ENCODE results near the gene MOK.
A peak's percentile ranks its signal among the peaks of the same experiment; 100 is the strongest.

Gene MOK

DNA sequence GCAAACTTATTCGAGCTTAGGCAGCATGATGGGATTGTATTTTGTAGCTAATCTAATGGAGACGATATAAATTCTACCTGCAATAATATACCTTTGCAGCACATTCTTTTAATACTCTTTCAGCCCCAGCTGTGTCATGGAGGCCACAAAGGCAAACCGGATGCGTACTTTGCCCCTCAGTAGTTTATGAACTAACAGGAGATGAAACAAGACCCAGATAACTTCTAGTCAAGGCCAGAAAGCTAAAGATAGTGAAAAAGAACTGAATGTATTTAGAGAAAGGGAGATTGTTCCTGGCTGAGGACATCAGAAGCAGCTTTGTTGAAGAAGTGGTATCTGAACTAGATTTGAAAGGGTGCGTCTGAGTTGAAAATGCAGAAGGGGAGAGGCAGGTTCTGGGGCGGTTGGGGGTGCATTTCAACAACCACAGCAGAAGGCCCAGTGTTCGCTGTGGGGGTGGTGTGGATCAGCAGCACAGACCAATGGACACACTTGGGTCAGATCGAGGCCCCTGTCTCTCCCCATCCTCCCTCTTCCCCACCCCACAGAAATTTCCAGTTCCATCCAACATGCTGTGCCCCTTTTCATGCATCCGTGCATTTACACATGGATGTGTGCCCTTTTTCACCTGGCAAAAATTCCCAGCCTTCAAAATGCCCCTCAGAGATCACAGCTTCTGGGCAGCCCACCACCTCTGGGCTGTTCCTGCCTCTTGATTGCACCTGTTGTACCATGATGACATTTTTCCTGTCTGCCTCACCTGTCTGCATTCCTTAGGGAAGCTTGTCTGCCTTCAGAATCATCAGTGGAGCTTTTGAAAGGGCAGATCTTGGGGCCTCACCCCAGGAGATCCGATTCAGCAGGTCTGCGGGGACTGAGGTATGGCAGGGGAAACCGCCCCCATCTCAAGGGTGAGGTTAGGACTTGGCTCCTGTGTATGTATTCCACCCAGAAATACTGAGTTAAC lies 16.8 kb upstream of the MOK start:
- H3K27ac ChIP-seq (ENCODE audit: low read depth, low read length) = no peak overlapping the region
- no peak overlapping the region for H3K4me3 ChIP-seq (ENCODE audit: insufficient read depth, low read length, poor library complexity, severe bottlenecking)
- no peak overlapping the region for H3K4me2 ChIP-seq (ENCODE audit: low read depth, low read length, poor library complexity, severe bottlenecking)
- H3K27me3 ChIP-seq (ENCODE audit: low read length) = no peaks in the 10 kb centered on the region
- no peaks in the 10 kb centered on the region for H4K20me1 ChIP-seq (ENCODE audit: low read depth, low read length)
- no peaks in the 10 kb centered on the region for H3K36me3 ChIP-seq (ENCODE audit: low read length)
- H3K9ac ChIP-seq (ENCODE audit: low read length) = no peak overlapping the region
- H3K9me2 ChIP-seq (replicated peaks; ENCODE audit: insufficient read depth, low read length) = no peaks in the 10 kb centered on the region
- no peak overlapping the region for H2AFZ ChIP-seq (ENCODE audit: low read depth, low read length, severe bottlenecking)
- no peaks in the 10 kb centered on the region for H3K9me3 ChIP-seq (ENCODE audit: insufficient read depth, low read length)
- no peak for TF ChIP-seq EZH2phosphoT487 (conservative IDR thresholded peaks at IDR 0.05; ENCODE audit: low read length)
- TF ChIP-seq, protein P1, sequence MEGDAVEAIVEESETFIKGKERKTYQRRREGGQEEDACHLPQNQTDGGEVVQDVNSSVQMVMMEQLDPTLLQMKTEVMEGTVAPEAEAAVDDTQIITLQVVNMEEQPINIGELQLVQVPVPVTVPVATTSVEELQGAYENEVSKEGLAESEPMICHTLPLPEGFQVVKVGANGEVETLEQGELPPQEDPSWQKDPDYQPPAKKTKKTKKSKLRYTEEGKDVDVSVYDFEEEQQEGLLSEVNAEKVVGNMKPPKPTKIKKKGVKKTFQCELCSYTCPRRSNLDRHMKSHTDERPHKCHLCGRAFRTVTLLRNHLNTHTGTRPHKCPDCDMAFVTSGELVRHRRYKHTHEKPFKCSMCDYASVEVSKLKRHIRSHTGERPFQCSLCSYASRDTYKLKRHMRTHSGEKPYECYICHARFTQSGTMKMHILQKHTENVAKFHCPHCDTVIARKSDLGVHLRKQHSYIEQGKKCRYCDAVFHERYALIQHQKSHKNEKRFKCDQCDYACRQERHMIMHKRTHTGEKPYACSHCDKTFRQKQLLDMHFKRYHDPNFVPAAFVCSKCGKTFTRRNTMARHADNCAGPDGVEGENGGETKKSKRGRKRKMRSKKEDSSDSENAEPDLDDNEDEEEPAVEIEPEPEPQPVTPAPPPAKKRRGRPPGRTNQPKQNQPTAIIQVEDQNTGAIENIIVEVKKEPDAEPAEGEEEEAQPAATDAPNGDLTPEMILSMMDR (IDR thresholded peaks at IDR 0.05; ENCODE audit: insufficient read depth, low read length, poor library complexity, severe bottlenecking) = no peak
- H3K79me2 ChIP-seq (ENCODE audit: insufficient read depth, low read length) = no peaks in the 10 kb centered on the region
- H3F3A ChIP-seq (ENCODE audit: insufficient read depth) = peaks cover 8% of the 10 kb centered on the region

DNA sequence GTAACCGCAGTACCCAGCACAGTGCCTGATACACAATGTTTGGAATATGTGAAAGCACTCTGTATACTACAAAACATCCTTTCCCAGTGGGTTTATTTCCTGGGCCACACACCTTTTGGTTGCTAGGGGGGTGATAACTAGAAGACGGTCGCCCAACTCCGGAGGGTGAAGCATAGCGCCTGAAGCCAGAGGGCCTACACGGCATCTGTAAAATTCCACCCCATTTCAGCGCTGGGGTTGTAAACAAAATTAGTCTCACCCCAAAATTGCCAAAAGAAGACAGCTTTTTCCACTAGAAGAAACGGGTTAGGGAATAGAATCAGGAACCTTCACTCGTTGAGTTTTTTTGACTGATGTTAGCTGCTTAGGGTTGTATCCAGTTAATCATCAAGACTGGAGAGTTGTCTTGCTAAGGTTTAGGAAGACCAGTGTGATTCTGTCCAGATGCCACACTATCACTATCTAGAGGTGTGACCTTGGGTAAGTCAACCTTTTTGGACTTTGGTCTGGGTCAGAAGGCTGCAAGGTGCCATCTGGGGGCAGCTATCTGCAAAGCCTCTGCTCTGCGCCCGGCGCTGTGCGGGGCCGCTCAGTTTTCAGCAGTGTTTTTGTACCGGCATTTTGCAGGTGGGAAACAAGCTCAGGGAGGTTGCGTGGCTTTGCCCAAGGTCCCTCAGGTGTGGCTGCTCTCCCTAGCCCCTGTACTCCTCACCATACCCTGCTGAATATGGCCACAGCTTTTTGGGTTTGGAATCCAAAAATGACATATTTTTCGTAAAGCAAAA lies 15.9 kb upstream of the MOK start:
- no peak overlapping the region; the same call in 1 of the 2 replicates for H3K27ac ChIP-seq (ENCODE audit: low read depth, low read length)
- H3K79me2 ChIP-seq (ENCODE audit: insufficient read depth, low read length) = no peaks in the 10 kb centered on the region
- H3K9ac ChIP-seq (ENCODE audit: low read length) = peak overlapping the region; percentile 67
- H3K4me3 ChIP-seq (ENCODE audit: insufficient read depth, low read length, poor library complexity, severe bottlenecking) = no peak overlapping the region
- no peak for TF ChIP-seq EZH2phosphoT487 (conservative IDR thresholded peaks at IDR 0.05; ENCODE audit: low read length)
- TF ChIP-seq, protein P1 (IDR thresholded peaks at IDR 0.05; ENCODE audit: insufficient read depth, low read length, poor library complexity, severe bottlenecking) = no peak
- H3K9me2 ChIP-seq (replicated peaks; ENCODE audit: insufficient read depth, low read length) = no peaks in the 10 kb centered on the region
- H3K27me3 ChIP-seq (ENCODE audit: low read length) = no peaks in the 10 kb centered on the region
- peak overlapping the region; percentile 91 for H3K4me2 ChIP-seq (ENCODE audit: low read depth, low read length, poor library complexity, severe bottlenecking)
- H2AFZ ChIP-seq (ENCODE audit: low read depth, low read length, severe bottlenecking) = no peak overlapping the region
- no peaks in the 10 kb centered on the region for H3K9me3 ChIP-seq (ENCODE audit: insufficient read depth, low read length)
- H3F3A ChIP-seq (ENCODE audit: insufficient read depth) = peaks cover 8% of the 10 kb centered on the region
- H3K36me3 ChIP-seq (ENCODE audit: low read length) = no peaks in the 10 kb centered on the region
- no peaks in the 10 kb centered on the region for H4K20me1 ChIP-seq (ENCODE audit: low read depth, low read length)

DNA sequence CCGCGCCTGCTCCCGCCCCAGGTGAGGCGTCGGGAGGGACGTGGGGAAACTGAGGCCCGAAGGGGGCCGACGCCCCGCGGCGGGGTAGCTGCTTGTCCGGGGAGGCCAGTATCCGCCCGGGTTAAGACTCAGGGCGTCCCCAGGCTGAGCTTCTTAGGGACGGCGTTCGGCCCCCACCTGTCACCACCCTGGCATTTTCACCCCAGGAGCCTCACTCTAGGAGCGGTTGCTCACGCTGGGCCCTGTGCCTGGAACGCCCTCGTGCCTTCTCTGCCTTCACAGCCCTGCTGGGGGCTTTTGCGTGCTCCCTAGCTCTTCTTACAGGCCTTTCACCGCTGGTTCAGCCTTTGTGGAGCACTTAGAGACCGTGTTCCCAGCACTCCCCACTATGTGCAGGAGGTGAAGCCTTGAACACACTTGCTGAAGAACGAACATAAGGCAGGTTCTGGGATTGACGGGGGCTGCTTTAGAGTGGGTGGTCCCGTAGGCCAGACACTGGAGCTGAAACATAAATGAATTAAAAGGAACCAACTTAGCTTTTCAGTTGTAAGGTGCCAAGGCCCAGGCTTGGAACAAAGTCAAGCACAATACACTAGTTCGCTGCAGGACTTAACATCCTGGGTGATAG lies 15.2 kb upstream of the MOK start:
- H3K9me2 ChIP-seq (replicated peaks; ENCODE audit: insufficient read depth, low read length) = no peaks in the 10 kb centered on the region
- peak overlapping the region; percentile 91 for H3K4me2 ChIP-seq (ENCODE audit: low read depth, low read length, poor library complexity, severe bottlenecking)
- TF ChIP-seq EZH2phosphoT487 (conservative IDR thresholded peaks at IDR 0.05; ENCODE audit: low read length) = no peak
- TF ChIP-seq, protein P1 (IDR thresholded peaks at IDR 0.05; ENCODE audit: insufficient read depth, low read length, poor library complexity, severe bottlenecking) = no peak
- peaks cover 8% of the 10 kb centered on the region for H3F3A ChIP-seq (ENCODE audit: insufficient read depth)
- H2AFZ ChIP-seq (ENCODE audit: low read depth, low read length, severe bottlenecking) = peak overlapping the region; percentile 17
- no peaks in the 10 kb centered on the region for H3K36me3 ChIP-seq (ENCODE audit: low read length)
- peak overlapping the region; percentile 67 for H3K9ac ChIP-seq (ENCODE audit: low read length)
- H3K27ac ChIP-seq (ENCODE audit: low read depth, low read length) = peak overlapping the region; percentile 4; the same call in 1 of the 2 replicates
- H3K9me3 ChIP-seq (ENCODE audit: insufficient read depth, low read length) = no peaks in the 10 kb centered on the region
- no peaks in the 10 kb centered on the region for H3K79me2 ChIP-seq (ENCODE audit: insufficient read depth, low read length)
- H3K27me3 ChIP-seq (ENCODE audit: low read length) = no peaks in the 10 kb centered on the region
- peak overlapping the region; percentile 67 for H3K4me3 ChIP-seq (ENCODE audit: insufficient read depth, low read length, poor library complexity, severe bottlenecking)
- no peaks in the 10 kb centered on the region for H4K20me1 ChIP-seq (ENCODE audit: low read depth, low read length)

Data from SU-DHL-6 (cell line).